Endodermal cell (in vitro differentiated cells): ENCODE data around the gene HNMT. TPM values are rescaled to one million over a fixed set of nuclear protein-coding genes. Genes with fewer than 3 reads are reported as not detected.

Experiments used
- DNase-seq: peaks from one replicate; pipeline ENCODE4 v3.0.0-alpha.2; 2017
- H3K27ac ChIP-seq: 2 replicates; pipeline ENCODE4 v1.5.1; 2013; ENCODE audit warnings: mild to moderate bottlenecking, low read depth, low read length, moderate library complexity
- H3K27me3 ChIP-seq: 2 replicates; pipeline ENCODE4 v1.6.1; 2013; ENCODE audit warnings: mild to moderate bottlenecking, low read length, moderate library complexity; ENCODE audit not compliant: insufficient read depth, control insufficient read depth, poor library complexity, severe bottlenecking
- H3K36me3 ChIP-seq: 2 replicates; pipeline ENCODE4 v1.7.0; 2013; ENCODE audit warnings: mild to moderate bottlenecking, low read length, moderate library complexity; ENCODE audit not compliant: control insufficient read depth, insufficient read depth
- H3K4me1 ChIP-seq: one replicate; pipeline ENCODE4 v1.7.0; 2013; ENCODE audit warnings: low read length; ENCODE audit not compliant: control insufficient read depth, insufficient read depth
- H3K4me3 ChIP-seq: 2 replicates; pipeline ENCODE4 v1.5.1; 2013; ENCODE audit warnings: mild to moderate bottlenecking, low read length, moderate library complexity
- H3K9ac ChIP-seq: 2 replicates; pipeline ENCODE4 v1.6.1; 2013; ENCODE audit warnings: mild to moderate bottlenecking, low read length, moderate library complexity; ENCODE audit not compliant: poor library complexity, severe bottlenecking; ENCODE audit errors: extremely low read depth
- H3K9me3 ChIP-seq: 2 replicates; pipeline ENCODE4 v1.6.1; 2013; ENCODE audit warnings: mild to moderate bottlenecking, low read length, moderate library complexity; ENCODE audit not compliant: control insufficient read depth
- H3K27ac Mint-ChIP-seq: 2 replicates; pipeline ENCODE4 v1.8.0; 2020; ENCODE audit warnings: mixed read lengths
- H3K27me3 Mint-ChIP-seq: 2 replicates; pipeline ENCODE4 v1.8.0; 2021; ENCODE audit warnings: mild to moderate bottlenecking, mixed read lengths; ENCODE audit not compliant: insufficient read depth
- H3K36me3 Mint-ChIP-seq: 2 replicates; pipeline ENCODE4 v1.8.0; 2020; ENCODE audit warnings: low read depth, mixed read lengths
- H3K4me1 Mint-ChIP-seq: 2 replicates; pipeline ENCODE4 v1.8.0; 2020; ENCODE audit warnings: mixed read lengths
- H3K4me3 Mint-ChIP-seq: 2 replicates; pipeline ENCODE4 v1.8.0; 2020; ENCODE audit warnings: mild to moderate bottlenecking, moderate library complexity, mixed read lengths
- H3K9me3 Mint-ChIP-seq: 2 replicates; pipeline ENCODE4 v1.8.0; 2020; ENCODE audit warnings: mild to moderate bottlenecking, mixed read lengths
- WGBS, 2 experiments: methylation state at CpG; one replicate each; pipeline versions ENCODE4 v1.1.5 to v1.1.7; 2013; ENCODE audit warnings: missing lambda C conversion rate in 2 of 2, mixed read lengths in 1 of 2; ENCODE audit not compliant: insufficient coverage in 1 of 2, insufficient read length in 1 of 2; 5-methylcytosine and 5-hydroxymethylcytosine counted together
- total RNA-seq, 2 donors: library from RNA; stranded (reverse); fragmentation: NEBNext Ultra II Directional in 1 of 2; extraction: Animal tissue kit (Norgen Biotek cat#: 25700) in 1 of 2; gene quantifications; 2 replicates in 1 of 2; 3 replicates in 1 of 2; pipeline ENCODE4 v1.2.1, GENCODE V29; 2021
- TF ChIP-seq, protein P1 (sequence below): fragments of 200-600 bp; sonication (generic); conservative IDR thresholded peaks from 2 replicates; pipeline ENCODE4 v1.5.0; 2021; ENCODE audit warnings: antibody characterized with exemption, mild to moderate bottlenecking

Gene HNMT
- total RNA-seq, 2 donors from 2014 or later = 10.6 to 18.0 TPM

DNA sequence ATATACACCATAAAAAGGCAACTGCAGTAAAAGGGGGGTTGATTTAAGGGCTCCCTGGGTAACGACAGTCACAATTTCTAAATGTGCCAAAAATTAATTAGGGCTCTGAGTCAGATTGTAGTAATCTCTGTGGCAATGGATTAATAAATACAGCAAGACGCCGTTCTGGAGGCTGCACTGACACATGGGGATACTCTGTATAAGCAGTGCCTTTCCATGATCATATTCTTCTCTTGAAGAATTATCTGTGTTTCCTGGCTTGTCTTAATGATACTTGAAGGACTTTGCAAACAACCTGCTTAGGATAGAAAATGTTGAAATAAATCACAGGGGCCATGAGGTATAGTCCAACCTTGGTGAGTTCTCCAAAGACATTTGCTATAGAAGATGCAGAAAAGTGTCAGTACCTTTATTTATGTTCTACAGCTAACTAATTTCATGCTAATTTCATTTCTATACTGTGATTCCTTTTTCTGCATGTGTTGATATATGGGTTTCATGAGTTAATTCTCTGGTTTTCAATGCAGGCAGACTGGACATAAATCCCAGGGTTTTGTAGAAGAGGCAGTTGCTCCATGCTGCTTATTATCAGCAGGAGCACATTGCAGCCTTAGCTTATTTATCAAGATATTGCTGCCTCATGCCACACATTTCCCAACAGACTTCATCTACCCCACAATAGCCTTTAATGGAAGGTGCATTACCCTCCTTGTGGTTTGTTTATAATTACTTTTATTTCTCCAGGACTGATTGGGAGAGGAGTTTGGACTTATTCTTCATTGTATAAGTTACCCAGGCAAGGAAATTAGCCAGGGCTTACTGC is 54.8 kb downstream of the HNMT start:
- no peaks in the 10 kb centered on the region for H3K36me3 ChIP-seq
- TF ChIP-seq, protein P1, sequence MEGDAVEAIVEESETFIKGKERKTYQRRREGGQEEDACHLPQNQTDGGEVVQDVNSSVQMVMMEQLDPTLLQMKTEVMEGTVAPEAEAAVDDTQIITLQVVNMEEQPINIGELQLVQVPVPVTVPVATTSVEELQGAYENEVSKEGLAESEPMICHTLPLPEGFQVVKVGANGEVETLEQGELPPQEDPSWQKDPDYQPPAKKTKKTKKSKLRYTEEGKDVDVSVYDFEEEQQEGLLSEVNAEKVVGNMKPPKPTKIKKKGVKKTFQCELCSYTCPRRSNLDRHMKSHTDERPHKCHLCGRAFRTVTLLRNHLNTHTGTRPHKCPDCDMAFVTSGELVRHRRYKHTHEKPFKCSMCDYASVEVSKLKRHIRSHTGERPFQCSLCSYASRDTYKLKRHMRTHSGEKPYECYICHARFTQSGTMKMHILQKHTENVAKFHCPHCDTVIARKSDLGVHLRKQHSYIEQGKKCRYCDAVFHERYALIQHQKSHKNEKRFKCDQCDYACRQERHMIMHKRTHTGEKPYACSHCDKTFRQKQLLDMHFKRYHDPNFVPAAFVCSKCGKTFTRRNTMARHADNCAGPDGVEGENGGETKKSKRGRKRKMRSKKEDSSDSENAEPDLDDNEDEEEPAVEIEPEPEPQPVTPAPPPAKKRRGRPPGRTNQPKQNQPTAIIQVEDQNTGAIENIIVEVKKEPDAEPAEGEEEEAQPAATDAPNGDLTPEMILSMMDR = no peak
- no peaks in the 10 kb centered on the region for H3K4me1 ChIP-seq
- Mint-ChIP-seq H3K4me3 (no peak overlapping the region), H3K9me3 (no peaks in the 10 kb centered on the region), H3K27ac (no peak overlapping the region), H3K36me3 (no peaks in the 10 kb centered on the region), H3K27me3 (no peaks in the 10 kb centered on the region), H3K4me1 (peaks cover 2% of the 10 kb centered on the region)
- no peaks in the 10 kb centered on the region for H3K27me3 ChIP-seq
- WGBS, 2 experiments = 90 to 96% methylated on average over 3 of the region's 3 CpGs
- no peak overlapping the region for H3K9ac ChIP-seq
- DNase-seq = no peak
- no peak overlapping the region for H3K27ac ChIP-seq
- H3K4me3 ChIP-seq = no peak overlapping the region
- H3K9me3 ChIP-seq = no peaks in the 10 kb centered on the region

DNA sequence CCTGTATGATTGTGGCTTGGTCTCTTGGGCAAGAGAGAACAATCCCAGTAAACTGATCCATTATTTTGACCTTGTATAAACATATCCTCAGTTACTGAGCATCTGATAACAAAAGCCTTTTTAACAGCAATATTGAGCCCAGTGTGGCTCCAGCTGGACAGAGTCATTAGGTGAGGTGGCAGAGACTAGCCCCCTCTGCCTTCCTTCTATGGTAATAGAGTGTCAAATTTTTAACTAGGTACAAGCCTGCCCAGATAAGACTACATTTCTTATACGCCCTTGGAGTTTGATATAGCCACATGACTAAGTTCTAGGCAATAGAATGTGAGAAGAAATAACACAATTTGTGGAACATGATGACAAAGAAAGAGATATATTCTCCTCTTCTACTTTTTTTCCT is 56.2 kb downstream of the HNMT start:
- TF ChIP-seq, protein P1 = peak; percentile 57
- WGBS, 2 experiments = 94% methylated on average over 1 of the region's 1 CpG; no CpG with 5 or more reads in 1 of the 2 experiments
- H3K4me1 Mint-ChIP-seq = peaks cover 2% of the 10 kb centered on the region
- no peaks in the 10 kb centered on the region for H3K36me3 Mint-ChIP-seq
- H3K4me3 Mint-ChIP-seq = no peak overlapping the region
- Histone ChIP-seq H3K27ac (no peak overlapping the region), H3K36me3 (no peaks in the 10 kb centered on the region), H3K4me1 (no peaks in the 10 kb centered on the region), H3K9ac (no peak overlapping the region), H3K4me3 (no peak overlapping the region), H3K9me3 (no peaks in the 10 kb centered on the region), H3K27me3 (no peaks in the 10 kb centered on the region)
- no peaks in the 10 kb centered on the region for H3K27me3 Mint-ChIP-seq
- DNase-seq = no peak
- H3K9me3 Mint-ChIP-seq = no peaks in the 10 kb centered on the region
- H3K27ac Mint-ChIP-seq = no peak overlapping the region

DNA sequence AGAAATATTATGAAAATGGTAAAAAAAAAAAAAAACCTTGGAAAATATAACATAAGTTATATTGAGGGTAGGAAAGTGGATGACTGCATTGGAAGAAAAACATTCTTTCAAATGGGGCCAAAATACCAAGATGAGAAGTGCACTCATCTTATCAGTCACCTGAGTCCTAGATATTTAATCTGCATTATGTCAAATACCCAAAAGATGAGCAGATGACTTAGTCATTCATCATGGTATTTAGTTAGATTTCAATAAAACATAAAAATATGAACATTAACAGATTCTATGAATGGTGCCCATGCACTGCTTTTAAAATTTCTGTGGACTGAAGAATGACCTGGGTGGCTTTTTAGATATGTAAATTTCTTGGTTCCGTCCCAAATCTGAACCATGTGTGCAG is 56.9 kb downstream of the HNMT start:
- H3K9me3 ChIP-seq = no peaks in the 10 kb centered on the region
- no peaks in the 10 kb centered on the region for H3K9me3 Mint-ChIP-seq
- no peaks in the 10 kb centered on the region for H3K36me3 Mint-ChIP-seq
- H3K27ac ChIP-seq = no peak overlapping the region
- H3K4me3 Mint-ChIP-seq = no peak overlapping the region
- TF ChIP-seq, protein P1 = no peak
- no peak for DNase-seq
- H3K9ac ChIP-seq = no peak overlapping the region
- no peaks in the 10 kb centered on the region for H3K36me3 ChIP-seq
- H3K27me3 Mint-ChIP-seq = no peaks in the 10 kb centered on the region
- no peaks in the 10 kb centered on the region for H3K4me1 ChIP-seq
- peaks cover 2% of the 10 kb centered on the region for H3K4me1 Mint-ChIP-seq
- H3K4me3 ChIP-seq = no peak overlapping the region
- WGBS, 2 experiments = 100% methylated on average over 1 of the region's 1 CpG; no CpG with 5 or more reads in 1 of the 2 experiments
- no peak overlapping the region for H3K27ac Mint-ChIP-seq
- no peaks in the 10 kb centered on the region for H3K27me3 ChIP-seq
